Central memory CD8-positive, alpha-beta T cell (primary cell): Measurements from ENCODE around the gene EGFL7.

ENCODE experiments used
- ATAC-seq: fragments of 150-1000 bp; cut with Tn5 transposase; replicated peaks from 2 replicates; pipeline ENCODE4 v1.10.0; 2022; ENCODE audit warnings: mild to moderate bottlenecking, moderate FRiP score, moderate number of reproducible peaks; ENCODE audit not compliant: poor library complexity, severe bottlenecking; ENCODE audit errors: extremely low read depth
- DNase-seq, 2 donors: peaks; one replicate each; pipeline ENCODE4 v3.0.0; 2021; ENCODE audit warnings: low spot score in 2 of 2
- H3K27ac Mint-ChIP-seq: one replicate; pipeline ENCODE4 v1.8.0; 2022; ENCODE audit warnings: low read depth, mild to moderate bottlenecking, moderate library complexity, mixed read lengths
- H3K27me3 Mint-ChIP-seq: one replicate; pipeline ENCODE4 v1.8.0; 2022; ENCODE audit warnings: mixed read lengths
- H3K36me3 Mint-ChIP-seq: one replicate; pipeline ENCODE4 v1.8.0; 2022; ENCODE audit warnings: mild to moderate bottlenecking, moderate library complexity, mixed read lengths; ENCODE audit not compliant: insufficient read depth
- H3K4me1 Mint-ChIP-seq: one replicate; pipeline ENCODE4 v1.8.0; 2022; ENCODE audit warnings: mixed read lengths
- H3K4me3 Mint-ChIP-seq: one replicate; pipeline ENCODE4 v1.8.0; 2022; ENCODE audit warnings: mild to moderate bottlenecking, moderate library complexity, mixed read lengths
- H3K9me3 Mint-ChIP-seq: one replicate; pipeline ENCODE4 v1.8.0; 2022; ENCODE audit warnings: mixed read lengths

Gene EGFL7

DNA sequence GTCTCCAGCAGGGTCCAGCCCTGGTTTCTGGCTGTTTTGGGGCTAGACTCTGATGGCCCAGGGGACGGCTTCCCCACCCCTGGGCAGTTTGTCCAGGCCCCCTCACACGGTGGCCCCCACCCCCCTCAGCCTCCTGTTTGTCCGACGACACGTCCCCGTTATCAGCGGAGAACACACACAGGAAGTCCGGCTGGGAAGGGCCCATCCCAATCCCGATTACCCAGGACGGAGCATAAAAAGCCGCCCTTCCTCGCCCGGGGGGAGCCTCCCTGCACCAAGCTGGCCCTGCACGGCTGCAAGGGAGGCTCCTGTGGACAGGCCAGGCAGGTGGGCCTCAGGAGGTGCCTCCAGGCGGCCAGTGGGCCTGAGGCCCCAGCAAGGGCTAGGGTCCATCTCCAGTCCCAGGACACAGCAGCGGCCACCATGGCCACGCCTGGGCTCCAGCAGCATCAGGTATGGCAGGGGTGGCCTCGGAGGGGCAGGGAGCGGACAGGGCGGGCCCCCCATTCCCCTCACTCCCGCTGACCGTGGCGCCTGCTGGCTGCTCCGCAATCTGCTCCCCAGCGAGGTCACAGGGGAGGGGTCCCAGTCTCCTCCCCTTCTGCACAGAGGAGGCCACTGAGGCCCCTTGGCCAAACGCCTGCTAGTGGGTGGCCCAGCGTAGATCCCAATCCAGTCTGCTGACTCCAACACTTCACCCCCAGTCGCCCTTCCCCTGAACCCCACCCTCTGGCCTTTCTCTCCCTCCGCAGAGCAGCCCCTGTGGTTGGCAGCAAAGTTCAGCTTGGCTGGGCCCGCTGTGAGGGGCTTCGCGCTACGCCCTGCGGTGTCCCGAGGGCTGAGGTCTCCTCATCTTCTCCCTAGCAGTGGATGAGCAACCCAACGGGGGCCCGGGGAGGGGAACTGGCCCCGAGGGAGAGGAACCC lies at the start of gene EGFL7:
EGFL7 (plus strand) TSS at position 261 of the 926 bp plus-strand sequence. CDS start 5,367 bp downstream, outside the sequence.
- no peak within 1 kb of the TSS for H3K4me3 Mint-ChIP-seq
- peaks cover 8% of the 10 kb centered on the region for H3K4me1 Mint-ChIP-seq
- DNase-seq, result no peak
- ATAC-seq, result no peak
- H3K27me3 Mint-ChIP-seq, result peaks cover 49% of the 10 kb centered on the region
- H3K27ac Mint-ChIP-seq, result no peak within 1 kb of the TSS
- H3K9me3 Mint-ChIP-seq, result no peaks in the 10 kb centered on the region
- H3K36me3 Mint-ChIP-seq, result peaks cover 4% of the 10 kb centered on the region

DNA sequence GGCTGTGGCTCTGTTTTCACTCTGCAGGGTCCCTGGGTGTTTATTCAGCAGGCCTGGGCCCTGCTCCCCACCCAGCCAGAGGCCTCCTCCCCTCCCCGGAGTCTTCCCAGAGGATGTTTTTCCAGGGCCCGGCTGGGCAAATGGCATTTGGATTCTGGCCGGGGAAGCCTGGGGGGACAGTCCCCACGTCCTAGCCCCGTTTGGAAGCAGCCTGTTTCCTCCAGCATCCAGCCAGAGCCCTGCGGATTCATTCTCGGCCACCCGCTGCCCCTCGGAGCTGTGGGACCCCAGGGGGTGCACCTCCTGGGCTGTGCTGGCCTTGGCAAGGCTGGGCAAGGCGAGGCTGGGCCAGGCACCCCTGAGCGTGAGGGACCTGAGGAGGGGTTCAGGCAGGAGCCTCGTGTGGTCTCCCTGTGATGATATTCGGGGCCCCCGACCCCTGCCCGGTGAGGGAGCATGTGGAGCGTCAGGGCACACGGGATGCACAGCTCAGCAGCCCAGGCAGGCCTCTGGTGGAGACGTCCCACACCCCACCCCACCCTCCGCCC lies 48.8 kb upstream of the EGFL7 start:
- no peak for ATAC-seq
- Mint-ChIP-seq H3K36me3 (no peaks in the 10 kb centered on the region), H3K9me3 (no peaks in the 10 kb centered on the region), H3K4me1 (peaks cover 19% of the 10 kb centered on the region), H3K27me3 (no peaks in the 10 kb centered on the region), H3K27ac (no peak overlapping the region), H3K4me3 (no peak overlapping the region)
- DNase-seq, result no peak

DNA sequence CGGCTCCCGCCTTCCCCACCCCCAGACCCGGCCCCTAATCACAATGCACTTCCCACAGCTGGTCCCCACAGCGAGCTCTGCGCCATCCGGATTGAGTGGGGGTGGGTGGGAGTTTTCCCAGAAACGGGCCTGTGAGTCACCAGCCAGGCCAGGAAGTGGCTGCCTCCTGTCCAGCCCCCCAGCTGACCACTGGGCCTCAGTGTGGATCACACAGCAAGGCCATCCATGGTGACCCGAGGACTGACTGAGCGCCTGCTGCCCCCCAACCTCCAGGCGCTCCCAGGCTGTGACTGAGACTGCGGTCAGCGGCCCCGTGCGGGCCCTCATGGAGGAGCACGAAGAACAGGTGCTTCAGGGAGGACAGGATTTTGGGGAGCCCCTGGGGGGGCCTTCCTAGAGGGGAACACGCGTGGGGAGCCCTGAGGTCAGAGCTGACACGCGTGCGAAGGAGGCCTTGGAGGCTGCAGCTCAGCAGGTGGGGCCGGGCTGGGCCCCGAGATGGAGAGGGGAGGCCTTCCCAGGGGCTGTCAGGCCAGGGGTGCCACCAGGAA lies 48.3 kb upstream of the EGFL7 start:
- no peak for DNase-seq
- Mint-ChIP-seq H3K27me3 (no peaks in the 10 kb centered on the region), H3K4me1 (peaks cover 25% of the 10 kb centered on the region), H3K9me3 (no peaks in the 10 kb centered on the region), H3K36me3 (no peaks in the 10 kb centered on the region), H3K4me3 (no peak overlapping the region), H3K27ac (no peak overlapping the region)
- ATAC-seq, result no peak

DNA sequence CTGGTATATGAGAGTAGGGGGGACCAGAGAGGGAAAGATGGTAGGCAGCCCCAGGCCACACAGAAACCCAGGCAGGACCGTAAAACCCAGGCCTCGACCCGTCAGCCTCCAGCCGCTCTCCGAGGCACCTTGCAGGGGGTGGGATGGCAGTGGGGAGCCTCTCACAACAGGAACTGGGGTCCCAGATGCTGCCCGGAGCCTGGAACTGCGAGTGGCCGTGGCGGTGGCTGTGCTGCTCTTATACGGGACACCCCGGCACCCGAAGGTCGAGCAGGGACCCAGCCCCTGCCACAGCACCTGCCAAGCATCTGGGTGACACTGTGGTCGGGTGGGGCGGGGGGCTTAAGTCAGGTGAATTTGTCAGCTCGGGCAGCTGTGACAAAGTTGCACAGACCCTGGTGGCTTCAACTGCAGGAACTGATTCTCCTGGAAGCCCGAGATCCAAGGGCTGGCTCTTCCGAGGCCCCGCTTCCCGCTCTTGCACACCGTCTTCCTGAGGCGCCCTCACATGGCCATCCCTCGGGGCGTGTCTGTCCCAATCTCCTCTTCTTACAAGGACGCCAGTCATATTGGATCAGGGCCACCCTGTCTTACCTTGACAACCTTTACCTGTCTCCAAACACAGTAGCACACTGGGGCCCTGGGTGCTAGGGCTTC lies 47.6 kb upstream of the EGFL7 start:
- Mint-ChIP-seq H3K4me3 (no peak overlapping the region), H3K4me1 (peaks cover 28% of the 10 kb centered on the region), H3K9me3 (no peaks in the 10 kb centered on the region), H3K36me3 (no peaks in the 10 kb centered on the region), H3K27me3 (no peaks in the 10 kb centered on the region), H3K27ac (no peak overlapping the region)
- DNase-seq, result no peak
- no peak for ATAC-seq

DNA sequence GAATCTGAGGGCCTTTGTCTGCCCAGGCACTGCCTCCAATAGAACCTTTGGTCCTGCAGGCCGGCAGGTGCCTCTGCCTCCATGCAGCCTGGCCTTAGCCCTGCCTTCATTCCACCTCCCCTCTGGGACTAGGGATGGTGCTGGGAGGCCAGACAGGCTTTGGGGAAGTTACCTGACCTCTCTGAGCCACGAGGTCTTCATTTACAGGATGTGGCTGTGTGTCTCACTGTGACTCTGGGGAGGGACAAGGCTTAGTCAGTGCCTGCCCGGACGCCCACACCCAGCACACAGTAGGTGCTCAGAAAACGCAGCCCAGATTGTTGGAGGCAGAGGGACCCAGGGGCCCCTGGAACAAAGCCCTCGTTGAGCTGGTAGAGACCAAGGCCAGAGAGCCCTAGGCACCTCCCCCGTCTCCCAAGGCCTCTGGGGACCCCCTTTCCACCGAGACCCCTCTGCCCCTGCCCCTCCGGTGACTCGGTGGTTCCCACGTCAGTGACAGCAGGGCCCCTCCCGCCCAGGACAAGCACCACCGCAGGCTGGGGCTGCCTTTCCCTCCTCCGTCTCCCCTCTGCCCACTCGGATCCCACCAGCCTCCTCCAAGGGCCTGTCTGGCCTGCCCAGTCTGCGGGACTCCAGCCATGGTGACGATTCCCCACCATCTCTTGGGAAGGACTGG lies 46.9 kb upstream of the EGFL7 start:
- peaks cover 28% of the 10 kb centered on the region for H3K4me1 Mint-ChIP-seq
- DNase-seq (no peak), ATAC-seq (no peak)
- H3K27me3 Mint-ChIP-seq, result no peaks in the 10 kb centered on the region
- H3K9me3 Mint-ChIP-seq, result no peaks in the 10 kb centered on the region
- H3K36me3 Mint-ChIP-seq, result no peaks in the 10 kb centered on the region
- H3K27ac Mint-ChIP-seq, result no peak overlapping the region
- H3K4me3 Mint-ChIP-seq, result no peak overlapping the region

DNA sequence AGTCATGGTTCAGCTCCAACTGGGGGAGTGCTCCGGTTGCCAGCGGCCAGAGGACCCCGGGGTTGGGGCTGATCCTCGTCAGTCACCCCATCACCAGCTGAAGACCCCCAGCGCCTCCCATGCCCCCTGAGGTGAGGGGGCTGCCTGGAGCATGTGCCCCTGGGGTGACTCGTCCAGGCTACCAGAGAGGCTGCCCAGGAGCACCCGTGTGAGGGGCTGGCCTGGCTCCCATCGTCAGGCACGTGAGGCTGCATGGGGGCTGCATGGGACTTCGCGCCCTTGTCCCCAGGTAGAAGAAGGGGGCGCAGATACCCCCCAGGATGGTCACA lies 46.4 kb upstream of the EGFL7 start:
- DNase-seq (no peak), ATAC-seq (no peak)
- Mint-ChIP-seq H3K27ac (peak overlapping the region; percentile 76), H3K36me3 (no peaks in the 10 kb centered on the region), H3K9me3 (no peaks in the 10 kb centered on the region), H3K4me1 (peaks cover 28% of the 10 kb centered on the region), H3K27me3 (no peaks in the 10 kb centered on the region), H3K4me3 (no peak overlapping the region)

DNA sequence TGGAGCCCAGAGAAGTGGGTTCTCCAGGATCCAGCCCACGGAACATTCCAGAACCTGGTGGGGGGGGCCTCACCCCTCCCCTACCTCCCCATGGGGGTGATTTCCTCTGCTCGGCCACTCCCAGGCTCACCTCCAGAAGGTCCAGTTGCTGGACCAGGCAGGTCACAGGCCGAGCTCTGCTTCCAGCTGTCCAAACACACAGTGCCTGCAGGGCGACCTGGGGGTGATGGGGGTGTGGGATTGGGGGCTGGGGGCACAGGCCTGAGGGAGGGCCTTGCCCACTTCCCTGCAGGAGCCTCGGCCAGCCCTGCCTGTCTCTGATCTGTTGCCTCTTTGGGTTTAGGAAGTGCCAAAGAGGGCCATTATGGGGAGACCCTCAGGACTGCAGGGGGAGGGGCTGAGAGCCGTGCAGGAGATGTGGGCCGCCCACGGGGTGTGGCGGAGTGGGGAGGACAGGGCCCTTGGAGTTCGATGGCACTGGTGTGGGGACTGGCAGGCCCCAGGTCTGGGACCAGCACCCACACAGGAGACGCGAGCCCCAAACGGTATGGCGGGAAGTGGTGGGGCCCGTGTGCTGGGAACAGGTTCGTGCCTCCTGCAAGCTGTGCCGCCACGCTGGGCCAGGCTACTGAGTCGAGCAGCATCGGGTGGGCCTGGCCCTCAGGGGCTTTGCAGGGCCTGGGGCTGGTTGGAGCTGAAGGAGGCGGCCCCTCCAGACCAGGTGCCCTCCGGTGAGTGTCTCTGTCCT lies 45.6 kb upstream of the EGFL7 start:
- DNase-seq (no peak), ATAC-seq (no peak)
- H3K36me3 Mint-ChIP-seq, result no peaks in the 10 kb centered on the region
- no peaks in the 10 kb centered on the region for H3K27me3 Mint-ChIP-seq
- H3K27ac Mint-ChIP-seq, result peak overlapping the region; percentile 86
- peaks cover 28% of the 10 kb centered on the region for H3K4me1 Mint-ChIP-seq
- peak overlapping the region; percentile 48 for H3K4me3 Mint-ChIP-seq
- H3K9me3 Mint-ChIP-seq, result no peaks in the 10 kb centered on the region

DNA sequence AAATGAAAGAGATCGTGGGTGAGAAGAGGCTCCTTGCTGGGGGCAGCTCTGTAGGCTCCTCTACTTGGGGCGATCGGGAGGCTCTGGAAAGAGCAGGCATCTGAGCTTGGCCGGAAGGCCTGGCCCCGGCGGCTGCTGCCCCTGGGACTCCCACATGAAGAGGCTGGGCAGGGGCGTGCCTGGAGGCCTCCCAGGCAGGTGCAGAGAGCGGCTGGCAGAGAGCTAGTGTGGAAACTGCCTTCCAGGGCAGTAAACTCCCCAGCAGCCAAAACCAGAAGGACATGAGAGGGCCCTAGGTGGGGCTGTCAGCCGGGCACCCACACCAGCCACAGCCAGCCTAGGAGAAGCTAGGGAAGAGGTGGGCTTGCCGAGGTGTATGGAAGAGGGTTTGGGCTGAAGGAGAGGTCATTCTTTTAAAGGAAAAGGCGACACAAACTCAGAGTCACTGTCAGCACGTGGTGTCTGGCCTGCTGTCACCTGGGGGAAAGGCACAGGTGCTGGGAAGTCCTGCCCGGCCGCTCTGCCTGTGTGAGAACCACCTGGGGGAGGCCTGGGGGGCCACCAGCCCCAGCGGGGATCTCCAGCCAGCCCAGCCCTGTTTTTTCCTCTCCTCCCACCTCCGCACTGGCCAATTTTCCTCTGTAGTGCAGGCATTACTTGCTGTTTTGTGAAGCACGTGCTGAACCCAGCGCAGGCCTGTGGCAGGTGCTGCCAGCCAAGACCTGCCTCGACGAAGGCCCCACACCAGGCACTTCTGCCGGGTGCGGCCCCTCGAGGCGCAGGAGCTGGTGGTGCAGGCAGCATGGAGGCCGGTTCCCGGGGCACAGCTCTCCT lies 44.8 kb upstream of the EGFL7 start:
- H3K4me1 Mint-ChIP-seq, result peaks cover 28% of the 10 kb centered on the region
- peak overlapping the region; percentile 86 for H3K27ac Mint-ChIP-seq
- no peaks in the 10 kb centered on the region for H3K27me3 Mint-ChIP-seq
- no peaks in the 10 kb centered on the region for H3K9me3 Mint-ChIP-seq
- no peaks in the 10 kb centered on the region for H3K36me3 Mint-ChIP-seq
- H3K4me3 Mint-ChIP-seq, result peak overlapping the region; percentile 48
- DNase-seq (no peak), ATAC-seq (no peak)

DNA sequence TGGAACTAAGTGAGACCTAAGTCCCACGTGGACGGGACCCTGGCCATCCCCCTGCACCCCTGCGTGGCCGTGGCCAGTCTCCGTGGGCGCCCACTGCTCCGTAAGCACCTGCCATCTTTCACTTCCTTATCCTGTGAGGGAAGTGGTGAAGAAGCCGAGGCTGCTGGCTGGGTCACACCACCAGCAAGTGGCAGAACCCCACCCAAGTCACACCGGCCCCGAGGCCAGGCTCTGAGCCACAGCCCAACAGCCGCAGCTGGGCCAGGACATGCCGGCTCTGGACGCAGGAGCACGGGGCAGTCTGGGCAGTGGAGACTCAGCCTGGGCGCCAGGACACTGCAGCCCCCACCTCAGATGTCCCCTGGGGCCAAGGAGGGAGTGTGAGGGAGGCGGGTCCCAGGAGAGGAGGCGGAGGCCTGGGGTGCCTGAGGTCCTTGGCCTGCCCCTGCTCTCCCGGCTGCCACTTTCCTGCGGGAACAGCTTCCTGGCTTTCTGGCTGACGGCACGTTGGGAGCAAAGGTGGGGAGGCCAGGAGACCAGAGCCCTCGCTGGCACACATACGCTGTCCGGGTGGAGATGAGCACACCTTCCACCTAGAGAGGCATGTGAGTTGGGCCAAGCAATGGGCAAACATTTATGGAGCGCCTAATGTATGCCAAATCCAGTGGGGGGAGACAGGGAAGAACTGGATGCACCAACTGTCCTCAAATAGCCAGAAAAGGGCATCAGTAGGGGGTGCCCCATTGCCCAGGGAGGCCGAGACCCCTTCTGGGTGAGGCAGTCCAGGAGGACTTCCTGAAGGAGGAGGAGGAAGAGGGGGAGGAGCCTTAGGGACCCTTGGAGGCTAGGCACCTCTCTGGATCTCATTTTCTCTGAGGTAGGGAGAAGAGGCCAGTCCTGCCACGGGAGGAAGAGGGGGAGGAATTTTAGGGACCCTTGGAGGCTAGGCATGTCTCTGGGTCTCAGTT lies 43.9 kb upstream of the EGFL7 start:
- Mint-ChIP-seq H3K9me3 (no peaks in the 10 kb centered on the region), H3K4me3 (peak overlapping the region; percentile 55)
- ATAC-seq, result peak; percentile 69

DNA sequence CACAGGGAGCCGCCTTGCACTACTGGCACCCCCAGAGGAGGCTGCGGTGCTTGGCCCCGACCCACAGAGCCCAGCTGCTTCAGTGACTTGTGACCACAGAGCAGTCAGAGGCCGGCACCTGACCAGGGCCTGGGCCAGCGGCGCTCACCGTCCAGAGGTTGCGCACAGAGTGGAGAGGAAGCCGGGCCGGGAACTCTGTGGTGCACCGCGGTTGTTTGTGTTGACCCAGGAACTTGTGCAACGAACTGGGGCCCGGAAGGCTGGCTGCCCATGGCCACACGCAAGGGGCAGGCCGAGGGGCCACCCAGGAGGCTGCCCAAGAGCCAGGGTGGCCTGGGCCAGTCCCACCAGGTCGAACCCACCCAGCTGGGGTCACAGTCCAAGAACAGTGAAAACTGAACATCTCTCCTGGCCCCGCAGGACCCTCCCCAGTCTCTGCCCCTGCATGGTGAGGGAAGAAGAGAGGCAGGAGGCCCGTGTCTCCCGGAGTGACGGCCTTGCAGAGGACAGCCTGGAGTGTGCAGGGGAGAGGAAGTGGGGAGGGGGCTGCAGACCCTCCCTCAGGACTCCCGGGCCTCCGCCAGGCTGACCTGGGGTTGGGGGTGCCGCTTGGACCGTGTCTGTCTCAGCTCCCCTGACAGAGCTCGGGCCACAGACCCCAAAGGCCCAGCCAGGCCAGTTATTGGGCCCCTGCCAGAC lies 42.8 kb upstream of the EGFL7 start:
- Mint-ChIP-seq H3K36me3 (no peaks in the 10 kb centered on the region), H3K27ac (peak overlapping the region; percentile 86), H3K9me3 (no peaks in the 10 kb centered on the region), H3K27me3 (no peaks in the 10 kb centered on the region), H3K4me1 (peaks cover 28% of the 10 kb centered on the region), H3K4me3 (peak overlapping the region; percentile 55)
- ATAC-seq, result no peak
- DNase-seq, result peak in 1 of 2 donors; percentile 29

More for the DNA sequence above, 43.9 kb upstream of the EGFL7 start:
- Mint-ChIP-seq H3K4me1 (peaks cover 28% of the 10 kb centered on the region), H3K36me3 (no peaks in the 10 kb centered on the region), H3K27me3 (no peaks in the 10 kb centered on the region), H3K27ac (peak overlapping the region; percentile 86)
- DNase-seq, result no peak
